ENCODE measurements around the gene DGKG.

Gene DGKG

DNA sequence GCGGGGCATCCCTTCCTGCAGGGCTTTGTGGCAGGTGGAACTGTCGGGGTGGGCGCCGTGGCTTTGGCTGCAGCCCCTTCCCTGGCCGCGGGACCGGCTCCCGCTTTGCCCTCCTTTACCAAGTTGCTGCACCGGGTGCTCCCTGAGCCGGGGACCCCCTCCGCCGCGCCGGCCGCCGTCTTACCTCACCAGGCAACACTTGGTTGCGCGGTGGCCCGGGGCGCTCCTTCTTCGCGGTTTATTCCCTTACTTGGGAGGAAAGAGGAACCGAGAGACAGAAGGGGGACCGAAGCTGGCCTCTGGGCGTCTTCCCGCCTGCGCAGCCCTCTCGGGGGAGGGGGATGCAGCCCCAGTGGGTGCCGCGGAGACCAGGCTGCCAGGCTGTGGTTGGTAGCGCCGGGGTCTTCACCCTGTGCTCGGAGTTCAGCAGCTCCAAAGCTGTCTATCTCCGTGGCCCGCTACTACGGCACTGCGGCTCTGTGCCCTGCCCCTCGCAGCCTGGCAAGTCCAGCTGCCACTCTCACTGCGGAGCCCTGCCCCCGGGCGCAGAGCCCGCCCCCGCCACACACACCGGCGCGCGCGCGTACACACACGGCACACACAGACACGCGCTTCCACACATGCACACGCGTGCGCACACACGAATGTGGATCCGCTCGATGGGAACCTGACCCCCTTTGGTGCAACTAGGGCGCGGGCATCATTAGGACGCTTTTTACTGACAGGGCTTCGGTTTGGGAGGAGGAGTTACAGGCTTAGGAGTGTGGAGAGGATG is at the start of gene DGKG:
Gene DGKG (minus strand): TSS at position 473 of the 775 bp plus-strand sequence. CDS start 41,775 bp downstream, outside the sequence.
- DNase-seq, result peak; percentile 47

DNA sequence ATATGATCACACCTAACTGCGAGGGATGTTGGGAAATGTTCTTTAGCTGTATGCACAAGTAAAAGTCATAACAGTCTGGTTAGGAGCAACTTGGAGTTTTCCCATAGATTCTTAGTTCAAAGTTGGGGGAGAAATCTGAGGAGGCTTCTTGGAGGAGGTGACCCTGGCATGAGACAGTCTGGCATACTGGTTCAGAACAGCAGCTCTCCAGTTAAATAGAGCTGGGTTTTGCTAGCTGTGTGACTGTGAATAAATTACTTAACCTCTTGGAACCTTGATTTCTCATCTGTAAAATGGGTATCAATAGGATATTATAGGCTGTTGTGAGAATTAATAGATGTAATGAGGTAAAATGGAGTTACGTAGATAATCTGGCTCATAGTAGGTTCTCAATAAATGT is 49.1 kb upstream of the DGKG start:
- no peak for DNase-seq

DNA sequence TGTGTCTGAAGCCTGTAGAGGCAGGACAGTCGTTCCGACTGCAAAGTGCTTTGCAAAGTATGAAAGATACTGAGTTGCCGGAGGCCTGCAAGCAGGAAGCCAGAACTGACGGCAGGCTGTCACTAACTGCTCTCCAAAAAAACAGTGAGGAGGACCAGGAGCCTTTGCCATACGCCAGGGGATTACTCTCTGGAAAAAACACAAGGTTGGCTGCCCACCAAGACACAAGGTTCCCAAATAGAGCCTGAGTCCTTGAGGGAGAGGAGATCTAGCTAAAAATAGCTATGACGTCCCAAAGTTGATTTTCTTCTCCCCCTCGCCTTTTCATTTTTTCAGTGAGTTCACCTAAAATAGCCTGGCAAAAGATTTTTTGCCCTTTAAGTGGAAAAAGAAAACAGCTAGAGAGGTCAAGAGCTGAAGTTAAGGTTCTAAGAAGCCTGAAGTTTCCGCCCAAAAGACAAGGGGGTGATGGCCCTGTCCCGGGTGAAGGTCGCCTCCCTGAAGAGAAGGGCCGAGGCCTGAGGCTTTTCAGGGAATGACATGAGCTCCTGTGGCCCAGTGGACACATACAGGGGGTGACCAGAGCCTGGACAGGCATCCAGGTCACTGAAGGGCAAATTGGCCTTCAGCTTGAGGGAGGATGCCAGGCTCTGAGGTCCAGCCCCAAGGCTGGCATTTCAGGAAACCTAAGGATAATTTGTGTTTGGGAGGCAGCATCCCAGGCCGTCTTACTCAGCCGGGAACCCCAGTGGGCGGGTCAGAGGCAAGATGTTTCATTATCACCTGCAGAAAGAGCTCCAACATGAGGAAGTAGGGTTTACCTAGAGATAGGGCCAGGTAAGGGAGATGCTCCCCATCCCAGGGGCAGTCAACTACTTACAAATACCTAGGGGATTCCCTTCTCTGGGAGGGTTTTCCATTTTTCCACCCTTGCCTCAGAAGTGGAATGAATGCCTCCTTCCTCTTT is 44.9 kb upstream of the DGKG start:
- peak; percentile 66 for DNase-seq

DNA sequence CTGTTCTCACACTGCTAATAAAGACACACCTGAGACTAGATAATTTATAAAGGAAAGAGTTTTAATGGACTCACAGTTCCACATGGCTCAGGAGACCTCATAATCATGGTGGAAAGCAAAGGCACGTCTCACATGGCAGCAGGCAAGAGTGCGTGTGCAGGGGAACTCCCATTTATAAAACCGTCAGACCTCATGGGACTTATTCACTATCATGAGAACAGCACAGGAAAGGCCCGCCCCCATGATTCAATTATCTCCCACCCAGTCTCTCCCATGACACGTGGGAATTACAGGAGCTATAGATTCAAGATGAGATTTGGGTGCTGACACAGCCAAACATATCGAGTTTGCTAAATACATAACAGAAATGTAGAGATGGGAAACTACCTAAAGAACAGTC is 39.5 kb upstream of the DGKG start:
- DNase-seq, result no peak

DNA sequence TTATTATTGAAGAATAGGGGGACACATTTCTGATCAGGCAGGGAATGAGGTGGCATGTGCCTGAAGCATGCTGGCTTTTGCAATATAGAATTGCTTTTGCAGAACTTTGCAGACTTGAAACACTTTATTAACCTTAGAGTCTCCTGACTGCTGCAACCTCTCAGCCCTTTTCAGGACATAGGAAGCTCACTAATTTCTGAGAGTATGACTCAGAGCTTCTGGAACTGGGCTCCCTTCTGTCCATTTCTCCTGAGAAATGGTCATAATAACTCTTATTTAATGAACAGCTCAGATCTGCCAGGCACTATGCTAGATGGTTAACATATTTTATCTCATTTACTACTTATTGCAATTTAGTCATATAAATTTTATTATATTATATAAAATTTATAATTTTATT is 38.6 kb upstream of the DGKG start:
- no peak for DNase-seq

DNA sequence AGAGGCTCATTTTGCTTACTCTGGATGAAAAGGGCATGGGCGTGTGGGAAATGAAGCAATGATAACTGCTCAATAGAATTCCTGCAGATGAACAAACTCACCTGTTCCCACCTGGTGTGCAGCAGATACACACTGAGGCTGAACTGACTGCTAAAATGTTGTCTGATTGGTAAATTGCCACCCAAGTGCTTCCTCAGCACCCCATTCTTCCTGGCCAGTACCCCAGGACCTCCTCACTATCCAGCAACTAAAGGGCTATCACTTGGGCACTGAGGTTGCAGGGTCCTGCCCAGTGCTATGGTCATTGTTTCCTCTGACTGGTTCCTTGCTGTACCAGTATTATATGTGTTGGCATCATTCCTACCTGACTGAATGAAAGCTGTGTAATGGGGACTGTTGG is 38.0 kb upstream of the DGKG start:
- no peak for DNase-seq

DNA sequence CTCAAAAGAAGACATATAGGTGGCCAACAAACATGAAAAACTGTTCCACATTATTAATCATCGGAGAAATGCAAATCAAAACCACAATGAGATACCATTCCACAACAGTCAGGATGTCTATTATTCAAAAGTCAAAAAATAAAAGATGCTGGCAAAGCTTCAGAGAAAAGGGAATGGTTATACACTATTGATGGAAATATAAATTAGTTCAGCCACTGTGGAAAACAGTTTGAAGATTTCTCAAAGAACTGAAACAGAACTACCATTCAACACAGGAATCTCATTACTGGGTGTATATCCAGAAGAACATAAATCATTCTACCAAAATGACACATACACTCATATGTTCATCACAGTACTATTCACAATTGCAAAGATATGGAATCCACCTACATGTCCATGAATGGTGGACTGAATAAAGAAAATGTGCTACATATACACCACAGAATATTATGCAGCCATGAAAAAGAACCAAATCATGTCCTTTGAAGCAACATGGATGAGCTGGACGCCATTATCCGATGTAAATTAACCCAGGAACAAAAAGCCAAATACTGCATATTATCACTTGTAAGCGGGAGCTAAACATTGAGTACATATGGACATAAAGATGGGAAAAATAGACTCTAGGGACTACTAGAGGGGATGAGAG is 32.7 kb upstream of the DGKG start:
- no peak for DNase-seq

DNA sequence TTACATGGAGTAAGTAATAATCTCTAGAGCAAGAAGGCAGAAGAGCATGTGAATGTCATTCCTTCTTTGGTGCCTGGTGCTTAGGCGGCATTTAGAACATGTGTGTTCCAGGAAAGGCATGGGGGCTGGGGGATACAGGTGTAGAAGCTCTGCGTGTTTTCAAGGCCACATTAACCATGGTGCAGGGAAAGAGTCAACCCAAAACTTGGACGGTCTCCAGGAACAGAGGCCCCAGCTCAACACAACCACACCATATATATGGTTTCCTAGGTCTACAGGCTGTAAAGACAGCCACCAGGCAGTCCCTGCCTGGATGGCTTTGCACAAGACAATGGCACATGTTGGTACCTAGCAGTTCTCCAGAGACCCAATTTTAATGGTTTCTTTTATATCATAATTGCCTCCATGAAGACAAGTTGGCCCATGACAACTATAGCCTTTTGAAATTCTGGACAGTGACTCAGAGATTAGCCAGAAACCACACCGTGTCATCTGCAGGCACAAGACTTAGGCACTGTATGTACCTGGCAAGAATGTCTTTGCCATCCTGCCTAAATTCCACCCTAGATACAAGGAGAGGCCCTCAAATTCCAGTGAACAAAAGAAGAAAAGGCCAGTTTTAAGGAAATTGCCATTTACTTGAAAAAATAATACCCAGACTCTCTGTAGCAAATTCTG is 25.0 kb upstream of the DGKG start:
- DNase-seq, result no peak

DNA sequence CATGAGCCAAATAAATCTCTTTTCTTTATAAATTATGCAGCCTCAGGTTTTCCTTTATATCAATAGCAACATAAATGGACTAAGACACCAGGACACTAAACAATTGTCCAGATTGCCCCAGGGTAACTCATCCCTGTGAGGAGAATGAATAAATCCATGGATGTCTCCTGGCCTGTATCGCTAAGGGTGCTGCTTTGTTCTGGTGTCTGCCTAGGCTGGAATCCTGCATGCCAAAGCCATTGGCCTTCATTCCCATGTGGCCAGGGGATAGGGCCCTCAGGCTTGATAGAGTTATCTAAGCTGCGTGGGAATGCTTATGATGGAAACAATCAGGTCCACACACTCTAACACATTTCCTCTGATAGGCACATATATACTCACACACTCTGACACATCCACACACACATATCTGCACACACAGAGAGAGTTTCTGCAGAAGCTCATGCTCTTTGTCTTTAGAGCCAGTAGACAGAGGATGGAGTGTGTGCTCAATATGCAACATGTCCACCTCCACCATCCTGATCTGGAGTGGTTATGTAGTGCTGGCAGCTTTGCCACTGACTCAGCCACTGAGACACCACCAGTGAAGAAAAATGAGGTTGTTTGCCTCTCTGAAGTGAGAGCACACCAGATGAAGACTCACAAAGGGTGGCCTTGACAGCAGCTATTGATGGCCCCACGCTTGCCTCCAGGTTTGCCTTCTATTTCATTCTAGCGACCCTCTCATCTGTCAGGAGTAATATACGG is 24.0 kb upstream of the DGKG start:
- DNase-seq, result no peak

DNA sequence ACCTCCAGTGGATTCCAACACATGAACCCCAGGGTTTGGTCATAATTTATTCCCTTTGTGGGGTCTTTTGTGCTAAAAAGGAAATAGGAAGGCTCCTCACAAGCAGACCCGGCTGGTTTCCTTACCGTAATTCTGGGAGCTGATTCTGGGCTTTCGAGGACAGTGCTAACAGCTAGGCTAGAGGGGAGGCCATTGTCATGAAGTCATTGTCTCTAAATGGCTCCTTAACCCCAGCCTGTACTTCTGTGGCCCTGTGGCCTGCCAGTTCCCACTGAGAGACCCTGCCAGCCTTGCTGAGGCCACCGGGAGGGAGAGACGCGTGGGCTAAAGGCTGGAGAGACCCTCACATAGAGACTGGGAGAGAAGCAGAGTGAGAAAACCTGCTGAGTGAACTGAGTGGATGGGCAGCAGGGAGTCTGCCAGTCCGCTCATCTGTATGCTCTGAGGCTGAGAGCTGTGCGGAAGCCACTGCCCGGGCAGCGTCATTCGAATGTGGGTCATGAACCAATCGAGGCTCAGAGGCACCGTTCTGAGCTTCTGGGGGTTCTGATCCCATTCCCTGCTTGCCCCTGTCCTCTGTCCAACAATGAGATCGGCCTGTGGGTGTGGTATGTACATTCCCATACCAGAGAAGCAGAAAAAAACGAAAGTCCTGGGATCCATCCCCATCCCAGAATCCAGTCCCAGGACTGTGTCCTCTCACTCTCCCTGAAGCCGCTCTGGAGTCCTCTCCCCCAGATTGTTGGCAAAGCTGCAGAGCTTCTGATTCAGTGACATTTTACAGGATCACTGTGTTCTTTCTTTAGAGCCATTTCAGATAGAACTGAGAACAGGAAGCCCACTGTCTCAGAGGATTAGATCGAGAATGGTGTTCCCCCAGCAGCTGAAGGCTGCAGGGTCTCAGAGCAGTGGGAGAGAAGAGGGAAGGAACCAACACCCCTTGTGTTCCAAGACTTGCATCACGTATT is 21.3 kb upstream of the DGKG start:
- DNase-seq, result peak; percentile 59

DNA sequence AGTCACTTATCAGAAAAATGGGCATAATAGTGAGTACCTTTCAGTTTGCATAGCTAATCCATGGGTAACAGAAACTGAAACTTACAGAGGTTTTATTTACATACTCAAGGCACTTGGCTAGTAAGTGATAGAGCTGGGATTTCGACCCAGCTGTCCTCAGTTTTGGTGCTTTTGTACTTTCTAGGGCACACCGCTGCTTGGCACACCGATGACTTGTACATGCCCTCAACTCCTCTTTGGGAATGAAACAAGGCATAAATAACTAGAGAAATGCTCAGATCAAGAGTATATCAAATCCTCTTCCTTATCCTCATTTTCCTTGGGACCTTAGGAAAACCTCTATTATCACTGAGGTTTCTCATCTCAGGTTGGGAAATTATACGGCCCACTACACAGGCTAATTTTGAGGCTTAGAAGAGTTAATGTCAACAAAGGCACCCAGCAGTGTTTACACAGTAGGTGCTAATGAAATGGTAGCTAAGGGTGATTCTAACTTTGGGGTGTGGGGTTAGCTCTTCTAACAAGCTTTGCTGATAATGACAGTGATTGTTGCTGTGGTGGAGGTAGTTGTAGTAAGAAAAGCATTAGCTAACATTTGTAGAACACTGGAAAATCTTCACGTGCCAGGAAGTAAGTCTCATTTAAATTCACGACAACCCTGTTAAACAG is 20.3 kb upstream of the DGKG start:
- DNase-seq, result no peak

DNA sequence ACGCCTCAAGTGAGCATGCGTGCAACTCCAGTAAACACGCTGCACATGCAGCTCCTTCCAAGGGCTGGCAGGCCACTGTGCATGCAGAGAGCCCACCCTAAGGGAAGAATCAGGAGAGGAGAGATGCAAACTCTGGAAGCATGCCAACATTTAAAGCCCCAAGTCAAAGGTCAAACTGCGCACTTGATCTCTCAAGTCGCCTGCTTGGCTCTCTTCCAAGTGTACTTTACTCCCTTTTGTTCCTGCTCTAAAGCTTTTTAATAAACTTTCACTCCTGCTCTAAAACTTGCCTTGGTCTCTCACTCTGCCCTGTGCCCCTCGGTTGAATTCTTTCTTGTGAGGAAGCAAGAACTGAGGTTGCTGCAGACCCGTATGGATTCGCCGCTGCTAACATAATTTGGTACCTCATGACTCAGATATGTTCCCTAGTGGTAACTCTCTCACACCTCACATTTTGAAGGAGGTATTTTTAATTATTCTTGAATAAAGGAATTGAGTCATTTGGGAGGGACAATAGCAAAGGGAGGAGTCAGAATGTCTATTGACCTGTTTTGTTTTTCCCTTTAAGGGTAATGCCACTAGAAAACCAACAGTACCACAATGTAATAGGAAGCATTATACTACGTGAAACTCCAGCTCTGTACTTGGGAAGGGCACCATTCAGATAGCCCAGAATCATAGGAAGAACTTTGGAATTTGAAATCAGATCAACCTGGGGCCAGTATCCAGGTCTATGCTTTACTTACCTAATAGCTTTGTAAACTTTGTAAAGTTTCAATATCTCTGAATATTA is 19.6 kb upstream of the DGKG start:
- no peak for DNase-seq

DNA sequence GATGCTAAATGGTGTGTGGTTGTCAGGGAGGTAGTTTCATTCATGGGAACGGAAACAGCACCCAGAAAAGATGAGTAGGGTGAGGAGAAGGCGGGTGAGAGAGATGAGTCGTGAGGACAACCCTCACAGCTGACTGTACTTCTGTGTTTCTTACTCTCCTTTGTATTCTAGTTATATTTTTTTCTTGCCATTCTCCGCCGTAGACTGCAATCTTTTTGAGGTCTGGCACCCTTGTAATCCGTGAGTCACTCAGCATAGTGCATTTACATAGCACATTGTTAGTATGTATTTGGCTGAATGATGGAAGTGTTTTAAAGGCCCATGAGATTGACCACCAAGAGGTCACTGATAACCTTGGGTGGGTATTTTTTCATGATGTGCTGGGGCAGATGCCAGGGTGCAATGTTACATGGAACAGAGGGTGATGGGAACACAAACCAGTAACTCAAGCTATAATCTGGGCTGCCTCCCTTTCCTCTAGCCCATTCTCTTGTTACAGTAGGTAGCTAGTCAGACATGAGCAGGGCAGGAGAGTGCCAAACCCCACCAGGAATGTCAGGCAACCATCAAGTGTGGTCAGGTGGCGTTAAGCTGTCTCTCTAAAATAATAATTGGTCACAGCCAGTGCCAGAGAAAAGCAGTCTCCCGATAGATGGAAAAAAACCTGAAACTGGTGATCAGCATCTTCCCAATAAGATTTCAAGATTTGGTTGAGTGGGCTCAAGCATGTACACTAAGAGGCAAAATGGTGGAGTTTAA is 18.8 kb upstream of the DGKG start:
- DNase-seq, result no peak

DNA sequence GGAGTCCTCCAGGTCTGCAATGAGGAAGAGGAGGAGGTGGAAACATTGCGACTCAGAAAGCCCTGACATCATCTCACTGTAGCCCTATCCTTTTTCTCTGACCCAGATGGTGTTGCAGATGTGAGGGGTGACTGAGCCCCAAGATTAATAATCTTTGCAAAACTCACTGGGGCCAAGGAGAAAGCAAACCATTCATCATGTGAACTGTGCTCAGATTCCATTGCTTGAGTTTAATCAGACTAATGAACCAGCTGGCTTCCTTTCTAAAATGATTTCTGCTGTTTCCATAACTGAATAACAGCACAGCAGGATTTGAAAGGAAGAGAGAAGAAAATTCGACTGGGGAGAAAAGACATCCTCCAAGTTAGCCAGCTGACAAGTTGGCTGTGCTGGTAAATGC is 13.4 kb upstream of the DGKG start:
- DNase-seq, result no peak

DNA sequence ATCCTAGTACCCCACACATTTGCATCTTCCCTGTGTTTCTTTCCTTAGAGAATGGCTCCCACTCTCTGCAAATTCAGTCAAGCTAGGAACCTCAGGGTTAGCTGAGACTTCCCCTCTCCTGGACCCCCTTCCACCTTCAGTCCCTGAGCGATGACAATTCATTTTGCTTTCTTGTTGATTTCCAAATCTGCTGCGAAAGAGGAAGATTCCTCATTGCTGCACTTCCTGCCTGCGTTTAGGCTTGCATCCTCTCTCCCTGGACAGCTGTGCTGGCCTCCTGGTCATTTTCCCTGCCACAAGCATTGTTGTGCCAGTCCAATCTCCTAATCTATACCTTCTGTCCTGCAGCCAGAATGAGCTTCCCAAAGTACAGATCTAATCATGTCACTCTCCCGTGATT is 12.3 kb upstream of the DGKG start:
- no peak for DNase-seq

DNA sequence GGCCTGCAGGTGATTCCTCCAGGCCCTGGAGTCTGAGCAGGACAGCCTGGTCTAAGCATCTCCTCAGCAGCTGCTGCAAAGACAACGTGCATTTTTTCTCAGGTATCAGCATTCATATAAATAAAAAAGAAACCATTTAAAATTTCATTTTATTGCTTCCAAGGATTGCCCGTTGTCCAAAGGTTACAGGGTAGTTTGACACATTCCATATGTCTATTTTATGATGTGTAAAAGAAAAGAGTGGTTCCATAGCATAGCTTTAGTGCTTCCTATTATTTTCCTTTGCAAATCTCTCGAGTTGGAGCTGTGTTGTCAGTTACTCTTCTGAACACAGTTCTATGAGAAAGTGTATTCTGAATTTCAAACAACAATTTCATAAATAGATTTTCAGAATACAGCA is 7.2 kb upstream of the DGKG start:
- no peak for DNase-seq

DNA sequence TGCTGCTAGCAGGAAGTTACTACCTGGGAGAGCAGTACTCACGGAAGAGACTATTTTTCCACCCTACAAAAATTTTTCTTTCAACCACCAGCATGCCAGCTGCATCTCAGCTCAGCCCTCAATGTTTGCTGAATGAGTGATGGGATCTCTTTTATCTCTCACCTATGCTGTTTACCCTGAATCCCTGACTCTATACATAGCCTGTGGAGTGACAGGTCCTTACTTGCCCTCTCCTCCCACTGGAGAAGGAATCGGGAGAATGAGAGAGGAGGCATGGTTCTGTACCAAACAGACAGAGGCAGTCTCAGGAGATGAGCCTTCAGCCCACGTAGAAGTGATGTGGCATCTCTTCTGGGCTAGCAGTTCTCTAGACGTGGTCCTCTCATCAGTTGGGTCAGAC is 6.7 kb upstream of the DGKG start:
- DNase-seq, result no peak

DNA sequence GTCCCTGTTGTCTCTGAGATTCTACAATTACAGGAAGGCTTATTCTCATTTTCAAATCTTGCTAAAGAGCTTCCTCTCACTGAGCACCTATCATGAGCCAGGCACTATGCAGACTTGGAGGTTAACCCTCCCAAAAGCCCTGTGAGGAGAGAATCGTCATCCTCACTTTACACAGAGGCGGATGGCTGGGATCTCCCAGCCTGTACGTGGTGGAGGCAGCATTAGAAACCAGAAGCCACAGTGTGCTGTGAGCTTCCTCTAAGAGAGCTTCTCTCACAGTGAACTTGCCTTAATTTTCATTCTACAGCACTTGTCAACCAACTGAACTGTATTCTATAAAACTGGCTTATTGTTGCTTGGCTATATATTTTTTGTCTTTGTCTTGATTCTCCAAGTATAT is 6.1 kb upstream of the DGKG start:
- no peak for DNase-seq

DNA sequence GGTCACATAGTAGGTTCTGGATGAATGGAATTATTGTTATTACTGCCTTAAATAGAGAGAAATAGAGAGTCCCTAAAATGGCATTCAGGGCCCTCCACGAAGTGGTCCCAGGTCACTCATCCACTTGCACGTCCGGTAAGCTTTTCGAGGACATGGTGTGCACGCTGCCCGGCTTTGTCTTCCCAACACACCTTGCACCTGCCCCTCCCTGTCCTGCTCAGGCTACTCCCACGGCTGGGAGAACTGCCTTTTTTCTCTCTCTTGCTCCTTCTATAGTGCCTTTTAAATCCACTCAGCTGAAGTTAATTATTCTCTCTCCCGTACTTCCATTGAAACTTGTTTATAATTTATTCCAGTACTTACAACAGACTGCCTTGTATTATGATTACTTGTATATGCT is 5.6 kb upstream of the DGKG start:
- DNase-seq, result no peak
